Stimulated activated CD4-positive, alpha-beta T cell treated with anti-CD3 and anti-CD28 coated beads, Interleukin-2, amount 100 ng/mL, for 48 hours (primary cell): Measurements from ENCODE around the gene KRT17.
"Not testable (repeated sequence)": the region's sequence is repeated elsewhere in the genome, so short reads cannot be mapped to it uniquely, and the experiment has no call there.

ENCODE experiments used
- DNase-seq, 2 donors: peaks; one replicate each; pipeline ENCODE4 v3.0.0-alpha.2; 2020

KRT17 gene

GRCh38 chr17:41653892-41654677, 29.7 kb upstream of the KRT17 start:
- no peak for DNase-seq

- no peak for DNase-seq
These were observed 29.0 kb upstream of the KRT17 start for GRCh38 chr17:41653421-41653820.

GRCh38 chr17:41652461-41652970, 28.1 kb upstream of the KRT17 start:
- no peak for DNase-seq

- DNase-seq, result no peak
These were observed 27.5 kb upstream of the KRT17 start for GRCh38 chr17:41651625-41652460.

GRCh38 chr17:41650794-41651624, 26.6 kb upstream of the KRT17 start:
- DNase-seq, result no peak

GRCh38 chr17:41649923-41650519, 25.6 kb upstream of the KRT17 start:
- no peak for DNase-seq

GRCh38 chr17:41648411-41649195, 24.2 kb upstream of the KRT17 start:
- DNase-seq, result peak; percentile 88 to 92

- DNase-seq, result peak; percentile 95 to 98
These were observed 23.6 kb upstream of the KRT17 start for GRCh38 chr17:41647940-41648410.

- DNase-seq, result no peak
These were observed 22.9 kb upstream of the KRT17 start for GRCh38 chr17:41647038-41647813.

GRCh38 chr17:41642252-41643156, 18.1 kb upstream of the KRT17 start:
- DNase-seq, result no peak

- not testable (repeated sequence) for DNase-seq
These were observed 16.2 kb upstream of the KRT17 start for GRCh38 chr17:41640596-41640995.

- DNase-seq, result no peak
These were observed 15.4 kb upstream of the KRT17 start for GRCh38 chr17:41639492-41640473.

GRCh38 chr17:41638941-41639340, 14.6 kb upstream of the KRT17 start:
- no peak for DNase-seq

- DNase-seq, result no peak
These were observed 13.8 kb upstream of the KRT17 start for GRCh38 chr17:41638194-41638593.

- no peak for DNase-seq
These were observed 12.3 kb upstream of the KRT17 start for GRCh38 chr17:41636652-41637051.

- no peak for DNase-seq
These were observed 11.0 kb upstream of the KRT17 start for GRCh38 chr17:41635121-41636097.

GRCh38 chr17:41634639-41635038, 10.3 kb upstream of the KRT17 start:
- DNase-seq, result no peak
